OCI-LY1 (cell line): ENCODE data around the gene REPS1.

Experiments used
- H2AFZ ChIP-seq: fragments of 200-600 bp; sonication (generic), shearing (Covaris generic); 2 replicates; pipeline ENCODE4 v1.6.0; 2014; ENCODE audit warnings: antibody characterized with exemption, mild to moderate bottlenecking, low read length
- H3F3A ChIP-seq: fragments of 200-600 bp; sonication (generic), shearing (Covaris generic); 2 replicates; pipeline ENCODE4 v1.6.0; 2014; ENCODE audit warnings: mild to moderate bottlenecking, antibody characterized with exemption, low read length, moderate library complexity; ENCODE audit not compliant: insufficient read depth
- H3K27ac ChIP-seq: fragments of 200-600 bp; sonication (generic); 2 replicates; pipeline ENCODE4 v1.5.1; 2014; ENCODE audit warnings: low read length, mixed run types, mild to moderate bottlenecking, low read depth; ENCODE audit not compliant: poor library complexity, severe bottlenecking
- H3K27me3 ChIP-seq: fragments of 200-600 bp; sonication (generic); 2 replicates; pipeline ENCODE4 v1.6.0; 2014; ENCODE audit warnings: antibody characterized with exemption, mild to moderate bottlenecking, low read length, moderate library complexity; ENCODE audit not compliant: insufficient read depth
- H3K36me3 ChIP-seq: fragments of 200-600 bp; sonication (generic); 2 replicates; pipeline ENCODE4 v1.6.1; 2014; ENCODE audit warnings: mild to moderate bottlenecking, antibody characterized with exemption, low read length, moderate library complexity, mixed read lengths; ENCODE audit not compliant: insufficient read depth
- H3K4me1 ChIP-seq: fragments of 200-600 bp; sonication (generic); 2 replicates; pipeline ENCODE4 v1.5.1; 2014; ENCODE audit warnings: mild to moderate bottlenecking, low read length, moderate library complexity; ENCODE audit not compliant: insufficient read depth, severe bottlenecking
- H3K4me2 ChIP-seq: fragments of 200-600 bp; sonication (generic), shearing (Covaris generic); 2 replicates; pipeline ENCODE4 v1.6.1; 2014; ENCODE audit warnings: low read length
- H3K4me3 ChIP-seq: fragments of 200-600 bp; sonication (generic); 2 replicates; pipeline ENCODE4 v1.5.1; 2014; ENCODE audit warnings: low read length, low read depth, mild to moderate bottlenecking, mixed read lengths; ENCODE audit not compliant: poor library complexity, severe bottlenecking
- H3K79me2 ChIP-seq: fragments of 200-600 bp; shearing (Covaris generic); 2 replicates; pipeline ENCODE4 v1.6.1; 2016; ENCODE audit warnings: mixed run types, low read length, mixed read lengths; ENCODE audit not compliant: insufficient read depth
- H3K9ac ChIP-seq: fragments of 200-600 bp; sonication (generic), shearing (Covaris generic); 2 replicates; pipeline ENCODE4 v1.6.1; 2014; ENCODE audit warnings: mild to moderate bottlenecking, low read length, mixed read lengths
- H3K9me2 ChIP-seq: fragments of 200-600 bp; sonication (generic), shearing (Covaris generic); 2 replicates; pipeline ENCODE4 v1.6.1; 2014; ENCODE audit warnings: low read depth, mild to moderate bottlenecking, low read length, mixed read lengths
- H3K9me3 ChIP-seq: fragments of 200-600 bp; shearing (Covaris generic); 2 replicates; pipeline ENCODE4 v1.6.1; 2014; ENCODE audit warnings: low read length, mixed read lengths
- H4K20me1 ChIP-seq: fragments of 200-600 bp; sonication (generic), shearing (Covaris generic); 2 replicates; pipeline ENCODE4 v1.6.0; 2016; ENCODE audit warnings: mild to moderate bottlenecking, low read length; ENCODE audit not compliant: insufficient read depth
- CTCF ChIP-seq: fragments of 200-600 bp; sonication (generic), shearing (Covaris generic); IDR thresholded peaks from 2 replicates; pipeline ENCODE4 v1.5.1; 2017; ENCODE audit warnings: mild to moderate bottlenecking, antibody characterized with exemption, low read length, moderate library complexity, mixed read lengths
- EZH2 ChIP-seq: fragments of 200-600 bp; sonication (generic), shearing (Covaris generic); IDR thresholded peaks from 2 replicates; pipeline ENCODE4 v1.8.0; 2017; ENCODE audit warnings: borderline replicate concordance, mixed run types, mild to moderate bottlenecking, antibody characterized with exemption, low read length, moderate library complexity, mixed read lengths

Gene REPS1

GRCh38 chr6:138977242-138977641 is 10.8 kb downstream of the REPS1 start:
- H3K9me2 ChIP-seq, result no peaks in the 10 kb centered on the region
- no peaks in the 10 kb centered on the region for H3F3A ChIP-seq
- H4K20me1 ChIP-seq, result no peaks in the 10 kb centered on the region
- TF ChIP-seq CTCF (no peak), EZH2 (no peak)
- no peaks in the 10 kb centered on the region for H3K9me3 ChIP-seq
- H3K9ac ChIP-seq, result no peak overlapping the region
- H3K27ac ChIP-seq, result no peak overlapping the region
- H2AFZ ChIP-seq, result no peak overlapping the region
- H3K36me3 ChIP-seq, result no peaks in the 10 kb centered on the region
- no peak overlapping the region for H3K4me3 ChIP-seq
- H3K4me2 ChIP-seq, result no peak overlapping the region
- H3K27me3 ChIP-seq, result no peaks in the 10 kb centered on the region
- H3K79me2 ChIP-seq, result peaks cover 75% of the 10 kb centered on the region
- H3K4me1 ChIP-seq, result no peaks in the 10 kb centered on the region

- Histone ChIP-seq H3F3A (no peaks in the 10 kb centered on the region), H3K4me1 (no peaks in the 10 kb centered on the region)
Measured at GRCh38 chr6:138975815-138976214, 12.2 kb downstream of the REPS1 start.

GRCh38 chr6:138973466-138974153 is 14.4 kb downstream of the REPS1 start:
- Histone ChIP-seq H3K36me3 (no peaks in the 10 kb centered on the region), H3K9ac (no peak overlapping the region), H2AFZ (no peak overlapping the region), H3K9me3 (no peaks in the 10 kb centered on the region), H3K27me3 (no peaks in the 10 kb centered on the region), H3K9me2 (no peaks in the 10 kb centered on the region), H3K4me2 (no peak overlapping the region), H3K79me2 (peaks cover 76% of the 10 kb centered on the region), H4K20me1 (no peaks in the 10 kb centered on the region), H3K27ac (no peak overlapping the region), H3F3A (no peaks in the 10 kb centered on the region), H3K4me3 (no peak overlapping the region), H3K4me1 (no peaks in the 10 kb centered on the region)
- no peak for TF ChIP-seq EZH2
- no peak for TF ChIP-seq CTCF

More at GRCh38 chr6:138975815-138976214, 12.2 kb downstream of the REPS1 start:
- Histone ChIP-seq H3K27ac (no peak overlapping the region), H2AFZ (no peak overlapping the region), H3K36me3 (no peaks in the 10 kb centered on the region), H3K27me3 (no peaks in the 10 kb centered on the region), H3K9me2 (no peaks in the 10 kb centered on the region), H3K79me2 (peaks cover 70% of the 10 kb centered on the region), H3K4me2 (no peak overlapping the region), H3K9me3 (no peaks in the 10 kb centered on the region), H4K20me1 (no peaks in the 10 kb centered on the region), H3K4me3 (no peak overlapping the region), H3K9ac (no peak overlapping the region)
- TF ChIP-seq CTCF (no peak), EZH2 (no peak)
